Type B pancreatic cell (in vitro differentiated cells): ENCODE results near the gene SATL1. TPM values are rescaled to one million over a fixed set of nuclear protein-coding genes. Genes with fewer than 3 reads are reported as not detected.

Experiments used
- DNase-seq: peaks from one replicate; pipeline ENCODE4 v3.0.0; 2021; ENCODE audit warnings: mixed read lengths; ENCODE audit not compliant: unreplicated experiment; ENCODE audit errors: extremely low spot score
- H3K27ac Mint-ChIP-seq: 2 replicates; pipeline ENCODE4 v1.8.0; 2021; ENCODE audit warnings: mild to moderate bottlenecking, mixed read lengths
- H3K27me3 Mint-ChIP-seq: 2 replicates; pipeline ENCODE4 v1.8.0; 2021; ENCODE audit warnings: mixed read lengths
- H3K36me3 Mint-ChIP-seq: 2 replicates; pipeline ENCODE4 v1.8.0; 2021; ENCODE audit warnings: mixed read lengths
- H3K4me1 Mint-ChIP-seq: one replicate; pipeline ENCODE4 v1.8.0; 2021; ENCODE audit warnings: mixed read lengths; ENCODE audit not compliant: unreplicated experiment
- H3K4me3 Mint-ChIP-seq: 2 replicates; pipeline ENCODE4 v1.8.0; 2021; ENCODE audit warnings: mild to moderate bottlenecking, mixed read lengths
- H3K9me3 Mint-ChIP-seq: 2 replicates; pipeline ENCODE4 v1.8.0; 2021; ENCODE audit warnings: mixed read lengths
- CTCF ChIP-seq: fragments of 200-600 bp; sonication (generic); conservative IDR thresholded peaks from 2 replicates; pipeline ENCODE4 v1.5.0; 2021; ENCODE audit warnings: antibody characterized with exemption, mild to moderate bottlenecking
- total RNA-seq: library from RNA; stranded (reverse); gene quantifications from 2 replicates; pipeline ENCODE4 v1.2.1, GENCODE V29; 2021; ENCODE audit warnings: low replicate concordance

Gene SATL1
- total RNA-seq, 1 donor from 2014 or later: 0.31 TPM

- Mint-ChIP-seq H3K36me3 (no peaks in the 10 kb centered on the region), H3K4me3 (no peak overlapping the region)
- no peak for TF ChIP-seq CTCF
These were observed 47.3 kb downstream of the SATL1 start for GRCh38 chrX:85196319-85196718.

DNA sequence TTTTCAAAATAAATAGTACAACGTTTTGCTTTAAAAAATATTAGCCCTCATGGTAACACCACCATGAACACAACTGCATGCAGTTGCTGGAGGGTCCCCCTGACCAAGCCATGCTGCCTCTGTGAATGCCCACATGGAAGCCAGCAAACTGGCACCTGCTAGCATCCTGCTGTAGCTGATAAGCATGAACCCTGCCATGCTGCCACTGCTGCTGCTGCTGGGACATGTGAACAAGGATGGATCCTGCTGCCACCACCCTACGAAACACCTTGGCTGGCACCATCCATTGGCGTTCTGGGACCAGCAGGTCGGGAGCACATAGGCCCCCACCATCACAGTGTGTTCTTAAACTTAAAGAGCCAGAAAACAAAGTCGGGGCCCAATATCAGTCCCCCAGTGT, 83.9 kb downstream of the SATL1 start:
- no peaks in the 10 kb centered on the region for H3K9me3 Mint-ChIP-seq
- H3K36me3 Mint-ChIP-seq: no peaks in the 10 kb centered on the region
- H3K27me3 Mint-ChIP-seq: no peaks in the 10 kb centered on the region
- H3K27ac Mint-ChIP-seq: no peak overlapping the region
- TF ChIP-seq CTCF: no peak
- H3K4me1 Mint-ChIP-seq: no peaks in the 10 kb centered on the region
- DNase-seq: no peak
- H3K4me3 Mint-ChIP-seq: no peak overlapping the region

More at GRCh38 chrX:85196319-85196718, 47.3 kb downstream of the SATL1 start:
- Mint-ChIP-seq H3K27me3 (no peaks in the 10 kb centered on the region), H3K27ac (no peak overlapping the region), H3K4me1 (no peaks in the 10 kb centered on the region), H3K9me3 (peaks cover 9% of the 10 kb centered on the region)
- DNase-seq: no peak

- no peak for DNase-seq
- Mint-ChIP-seq H3K27ac (no peak overlapping the region), H3K4me1 (no peaks in the 10 kb centered on the region), H3K27me3 (no peaks in the 10 kb centered on the region), H3K4me3 (no peak overlapping the region), H3K9me3 (no peaks in the 10 kb centered on the region), H3K36me3 (no peaks in the 10 kb centered on the region)
- TF ChIP-seq CTCF: no peak
These were observed 102.6 kb downstream of the SATL1 start for GRCh38 chrX:85140964-85141363.

GRCh38 chrX:85139422-85139821, 104.2 kb downstream of the SATL1 start:
- Mint-ChIP-seq H3K36me3 (no peaks in the 10 kb centered on the region), H3K27ac (no peak overlapping the region), H3K4me3 (no peak overlapping the region), H3K9me3 (peaks cover 4% of the 10 kb centered on the region), H3K4me1 (no peaks in the 10 kb centered on the region), H3K27me3 (no peaks in the 10 kb centered on the region)
- no peak for DNase-seq
- TF ChIP-seq CTCF: no peak

DNA sequence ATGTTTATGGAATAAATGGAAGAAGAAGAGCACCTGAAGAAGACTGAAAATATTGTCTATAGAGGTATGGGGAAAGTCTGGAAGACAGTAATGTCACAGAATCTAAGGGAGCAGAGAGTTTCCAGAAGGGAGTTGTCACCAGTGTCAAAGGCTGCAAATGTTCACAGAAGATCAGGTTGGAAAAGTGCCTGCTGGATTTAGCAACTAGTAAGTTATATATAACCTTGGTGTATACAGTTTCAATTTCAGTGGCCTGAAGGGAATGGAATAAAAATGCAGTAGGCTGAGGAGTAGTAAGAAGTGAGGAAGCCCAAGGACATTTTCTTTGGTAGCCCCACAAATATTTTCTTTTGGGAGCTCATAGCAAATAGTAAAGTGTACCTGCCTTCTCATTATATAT, 107.2 kb downstream of the SATL1 start:
- Mint-ChIP-seq H3K9me3 (peaks cover 5% of the 10 kb centered on the region), H3K4me3 (no peak overlapping the region), H3K27ac (no peak overlapping the region), H3K4me1 (no peaks in the 10 kb centered on the region), H3K27me3 (no peaks in the 10 kb centered on the region), H3K36me3 (no peaks in the 10 kb centered on the region)
- DNase-seq: no peak
- TF ChIP-seq CTCF: no peak

DNA sequence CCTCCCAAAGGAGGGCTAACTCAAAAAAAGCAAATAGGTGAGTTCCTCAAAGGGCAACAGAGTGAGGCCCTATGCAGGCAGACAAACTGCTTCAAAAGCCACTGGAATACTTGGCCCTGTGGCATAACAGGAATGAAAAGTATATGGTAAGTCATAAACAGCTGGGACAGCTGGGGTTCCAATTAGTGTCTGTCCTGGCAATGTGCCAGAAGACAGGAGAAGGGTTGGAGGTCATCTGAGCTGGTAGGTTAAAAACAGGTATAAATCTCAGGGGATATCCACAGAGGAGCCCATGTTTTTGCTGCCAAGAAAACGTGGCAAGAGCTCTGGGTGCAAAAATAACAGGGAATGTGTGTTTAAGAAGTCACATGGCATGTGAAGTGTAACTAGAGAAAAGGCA, 128.3 kb downstream of the SATL1 start:
- TF ChIP-seq CTCF: no peak
- no peak overlapping the region for H3K4me3 Mint-ChIP-seq
- no peaks in the 10 kb centered on the region for H3K27me3 Mint-ChIP-seq
- no peak for DNase-seq
- no peak overlapping the region for H3K27ac Mint-ChIP-seq
- no peaks in the 10 kb centered on the region for H3K9me3 Mint-ChIP-seq
- no peaks in the 10 kb centered on the region for H3K4me1 Mint-ChIP-seq
- H3K36me3 Mint-ChIP-seq: no peaks in the 10 kb centered on the region
